ENCODE data around the gene LUZP2.

The LUZP2 gene

GRCh38 chr11:24589064-24589463 lies 92.2 kb downstream of the LUZP2 start (continued):
- TF ChIP-seq SNAI2 (CRISPR knock-in tag; IDR thresholded peaks at IDR 0.05): no peak

- peak; percentile 61 for ATAC-seq
Observed at GRCh38 chr11:24591283-24591682, 94.4 kb downstream of the LUZP2 start.

More at GRCh38 chr11:24591283-24591682, 94.4 kb downstream of the LUZP2 start:
- no peak for TF ChIP-seq POU6F1 (CRISPR knock-in tag; IDR thresholded peaks at IDR 0.05; ENCODE audit: borderline replicate concordance, low read depth)
- TF ChIP-seq TCF4 (CRISPR knock-in tag; IDR thresholded peaks at IDR 0.05; ENCODE audit: borderline replicate concordance): no peak
- TF ChIP-seq BACH2 (CRISPR knock-in tag; IDR thresholded peaks at IDR 0.05; ENCODE audit: borderline replicate concordance): no peak
- TF ChIP-seq ZFP3 (CRISPR knock-in tag; IDR thresholded peaks at IDR 0.05): no peak
- no peak for TF ChIP-seq PATZ1 (CRISPR knock-in tag; IDR thresholded peaks at IDR 0.05; ENCODE audit: borderline replicate concordance)
- no peak for TF ChIP-seq ZNF565 (CRISPR knock-in tag; conservative IDR thresholded peaks at IDR 0.05; ENCODE audit: low read depth)
- no peak for TF ChIP-seq CSRNP3 (CRISPR knock-in tag; IDR thresholded peaks at IDR 0.05)
- no peak for TF ChIP-seq CREB5 (CRISPR knock-in tag; IDR thresholded peaks at IDR 0.05; ENCODE audit: low read depth)
- no peak for TF ChIP-seq ZNF70 (CRISPR knock-in tag; IDR thresholded peaks at IDR 0.05)
- no peak for TF ChIP-seq RARB (CRISPR knock-in tag; IDR thresholded peaks at IDR 0.05)
- TF ChIP-seq SNAI2 (CRISPR knock-in tag; IDR thresholded peaks at IDR 0.05): no peak
- no peak for TF ChIP-seq ARNTL (CRISPR knock-in tag; IDR thresholded peaks at IDR 0.05; ENCODE audit: borderline replicate concordance, low read depth)
- no peak for TF ChIP-seq ZFP30 (CRISPR knock-in tag; IDR thresholded peaks at IDR 0.05)
- no peak for TF ChIP-seq ISL1 (CRISPR knock-in tag; IDR thresholded peaks at IDR 0.05)
- TF ChIP-seq TOX (CRISPR knock-in tag; IDR thresholded peaks at IDR 0.05; ENCODE audit: borderline replicate concordance): no peak
- TF ChIP-seq PPARA (CRISPR knock-in tag; IDR thresholded peaks at IDR 0.05; ENCODE audit: borderline replicate concordance): no peak
- no peak for TF ChIP-seq TSHZ2 (CRISPR knock-in tag; IDR thresholded peaks at IDR 0.05)
- no peak for TF ChIP-seq ZC3H10 (CRISPR knock-in tag; IDR thresholded peaks at IDR 0.05)
- TF ChIP-seq ZNF8 (CRISPR knock-in tag; IDR thresholded peaks at IDR 0.05): no peak
